Measurements from ENCODE around the gene FGF19.
A peak's percentile ranks its signal among the peaks of the same experiment; 100 is the strongest.
"Not testable (repeated sequence)": the region's sequence is repeated elsewhere in the genome, so short reads cannot be mapped to it uniquely, and the experiment has no call there.

The FGF19 gene

GRCh38 chr11:69703453-69703767 is 412 bp downstream of the FGF19 start:
- Histone ChIP-seq H3K4me3 (ENCODE audit: low read depth, low read length) (peak overlapping the region; percentile 76), H3K27me3 (ENCODE audit: control insufficient read depth, insufficient read depth, low read length) (peaks cover 17% of the 10 kb centered on the region), H3K27ac (ENCODE audit: low read depth, low read length) (peak overlapping the region; percentile 85), H3K9me3 (ENCODE audit: control insufficient read depth, insufficient read depth, low read length) (no peaks in the 10 kb centered on the region), H3K9ac (ENCODE audit: low read depth, low read length) (peak overlapping the region; percentile 63), H3K4me1 (ENCODE audit: control insufficient read depth, insufficient read depth, low read length) (peaks cover 39% of the 10 kb centered on the region), H3K36me3 (ENCODE audit: control insufficient read depth, insufficient read depth, low read length) (peaks cover 16% of the 10 kb centered on the region)

- Histone ChIP-seq H3K4me3 (ENCODE audit: low read depth, low read length) (peak overlapping the region; percentile 76), H3K27ac (ENCODE audit: low read depth, low read length) (peak overlapping the region; percentile 85), H3K36me3 (ENCODE audit: control insufficient read depth, insufficient read depth, low read length) (peaks cover 18% of the 10 kb centered on the region), H3K4me1 (ENCODE audit: control insufficient read depth, insufficient read depth, low read length) (peaks cover 39% of the 10 kb centered on the region), H3K9me3 (ENCODE audit: control insufficient read depth, insufficient read depth, low read length) (no peaks in the 10 kb centered on the region), H3K9ac (ENCODE audit: low read depth, low read length) (peak overlapping the region; percentile 63), H3K27me3 (ENCODE audit: control insufficient read depth, insufficient read depth, low read length) (peaks cover 17% of the 10 kb centered on the region)
Observed at GRCh38 chr11:69702769-69703452, 911 bp downstream of the FGF19 start.

GRCh38 chr11:69702239-69702691 is 1.6 kb downstream of the FGF19 start:
- Histone ChIP-seq H3K27me3 (ENCODE audit: control insufficient read depth, insufficient read depth, low read length) (peaks cover 17% of the 10 kb centered on the region), H3K9ac (ENCODE audit: low read depth, low read length) (peak overlapping the region; percentile 75), H3K36me3 (ENCODE audit: control insufficient read depth, insufficient read depth, low read length) (peaks cover 18% of the 10 kb centered on the region), H3K4me3 (ENCODE audit: low read depth, low read length) (peak overlapping the region; percentile 76), H3K27ac (ENCODE audit: low read depth, low read length) (peak overlapping the region; percentile 85), H3K4me1 (ENCODE audit: control insufficient read depth, insufficient read depth, low read length) (peaks cover 37% of the 10 kb centered on the region), H3K9me3 (ENCODE audit: control insufficient read depth, insufficient read depth, low read length) (no peaks in the 10 kb centered on the region)

GRCh38 chr11:69700278-69701140 is 3.3 kb downstream of the FGF19 start:
- H3K4me3 ChIP-seq (ENCODE audit: low read depth, low read length) = peak overlapping the region; percentile 42
- H3K9me3 ChIP-seq (ENCODE audit: control insufficient read depth, insufficient read depth, low read length) = no peaks in the 10 kb centered on the region
- peak overlapping the region; percentile 91 for H3K27ac ChIP-seq (ENCODE audit: low read depth, low read length)
- H3K36me3 ChIP-seq (ENCODE audit: control insufficient read depth, insufficient read depth, low read length) = peaks cover 18% of the 10 kb centered on the region
- peaks cover 19% of the 10 kb centered on the region for H3K4me1 ChIP-seq (ENCODE audit: control insufficient read depth, insufficient read depth, low read length)
- H3K27me3 ChIP-seq (ENCODE audit: control insufficient read depth, insufficient read depth, low read length) = peaks cover 8% of the 10 kb centered on the region
- H3K9ac ChIP-seq (ENCODE audit: low read depth, low read length) = peak overlapping the region; percentile 55; the same call in 1 of the 2 replicates

GRCh38 chr11:69699213-69699612 is 4.6 kb downstream of the FGF19 start:
- no peak overlapping the region for H3K4me3 ChIP-seq (ENCODE audit: low read depth, low read length)
- no peaks in the 10 kb centered on the region for H3K9me3 ChIP-seq (ENCODE audit: control insufficient read depth, insufficient read depth, low read length)
- no peaks in the 10 kb centered on the region; the same call in 1 of the 2 replicates for H3K27me3 ChIP-seq (ENCODE audit: control insufficient read depth, insufficient read depth, low read length)
- peaks cover 15% of the 10 kb centered on the region for H3K4me1 ChIP-seq (ENCODE audit: control insufficient read depth, insufficient read depth, low read length)
- H3K27ac ChIP-seq (ENCODE audit: low read depth, low read length) = no peak overlapping the region
- H3K9ac ChIP-seq (ENCODE audit: low read depth, low read length) = no peak overlapping the region
- H3K36me3 ChIP-seq (ENCODE audit: control insufficient read depth, insufficient read depth, low read length) = peaks cover 18% of the 10 kb centered on the region

- Histone ChIP-seq H3K27me3 (ENCODE audit: control insufficient read depth, insufficient read depth, low read length) (no peaks in the 10 kb centered on the region), H3K9ac (ENCODE audit: low read depth, low read length) (no peak overlapping the region), H3K4me3 (ENCODE audit: low read depth, low read length) (no peak overlapping the region), H3K27ac (ENCODE audit: low read depth, low read length) (no peak overlapping the region), H3K36me3 (ENCODE audit: control insufficient read depth, insufficient read depth, low read length) (peaks cover 18% of the 10 kb centered on the region), H3K4me1 (ENCODE audit: control insufficient read depth, insufficient read depth, low read length) (peaks cover 15% of the 10 kb centered on the region), H3K9me3 (ENCODE audit: control insufficient read depth, insufficient read depth, low read length) (no peaks in the 10 kb centered on the region)
Observed at GRCh38 chr11:69698362-69698761, 5.5 kb downstream of the FGF19 start.

- Histone ChIP-seq H3K27ac (ENCODE audit: low read depth, low read length) (no peak overlapping the region), H3K27me3 (ENCODE audit: control insufficient read depth, insufficient read depth, low read length) (no peaks in the 10 kb centered on the region), H3K4me3 (ENCODE audit: low read depth, low read length) (no peak overlapping the region), H3K9ac (ENCODE audit: low read depth, low read length) (no peak overlapping the region), H3K36me3 (ENCODE audit: control insufficient read depth, insufficient read depth, low read length) (peaks cover 18% of the 10 kb centered on the region), H3K9me3 (ENCODE audit: control insufficient read depth, insufficient read depth, low read length) (no peaks in the 10 kb centered on the region), H3K4me1 (ENCODE audit: control insufficient read depth, insufficient read depth, low read length) (peaks cover 15% of the 10 kb centered on the region)
Observed at GRCh38 chr11:69697861-69698260, 6.0 kb downstream of the FGF19 start.

GRCh38 chr11:69697469-69697843 is 6.4 kb downstream of the FGF19 start:
- Histone ChIP-seq H3K9ac (ENCODE audit: low read depth, low read length) (no peak overlapping the region), H3K27me3 (ENCODE audit: control insufficient read depth, insufficient read depth, low read length) (no peaks in the 10 kb centered on the region), H3K4me1 (ENCODE audit: control insufficient read depth, insufficient read depth, low read length) (peaks cover 15% of the 10 kb centered on the region), H3K27ac (ENCODE audit: low read depth, low read length) (no peak overlapping the region), H3K36me3 (ENCODE audit: control insufficient read depth, insufficient read depth, low read length) (peaks cover 18% of the 10 kb centered on the region), H3K4me3 (ENCODE audit: low read depth, low read length) (no peak overlapping the region), H3K9me3 (ENCODE audit: control insufficient read depth, insufficient read depth, low read length) (no peaks in the 10 kb centered on the region)

- Histone ChIP-seq H3K36me3 (ENCODE audit: control insufficient read depth, insufficient read depth, low read length) (peaks cover 18% of the 10 kb centered on the region), H3K9me3 (ENCODE audit: control insufficient read depth, insufficient read depth, low read length) (no peaks in the 10 kb centered on the region), H3K27me3 (ENCODE audit: control insufficient read depth, insufficient read depth, low read length) (no peaks in the 10 kb centered on the region), H3K4me1 (ENCODE audit: control insufficient read depth, insufficient read depth, low read length) (peaks cover 15% of the 10 kb centered on the region), H3K9ac (ENCODE audit: low read depth, low read length) (no peak overlapping the region), H3K27ac (ENCODE audit: low read depth, low read length) (no peak overlapping the region), H3K4me3 (ENCODE audit: low read depth, low read length) (no peak overlapping the region)
Observed at GRCh38 chr11:69696749-69697468, 6.9 kb downstream of the FGF19 start.

GRCh38 chr11:69695995-69696394 is 7.8 kb downstream of the FGF19 start:
- peaks cover 18% of the 10 kb centered on the region for H3K36me3 ChIP-seq (ENCODE audit: control insufficient read depth, insufficient read depth, low read length)
- not testable (repeated sequence) for H3K4me3 ChIP-seq (ENCODE audit: low read depth, low read length); H3K9ac ChIP-seq (ENCODE audit: low read depth, low read length); H3K27me3 ChIP-seq (ENCODE audit: control insufficient read depth, insufficient read depth, low read length); H3K9me3 ChIP-seq (ENCODE audit: control insufficient read depth, insufficient read depth, low read length); H3K27ac ChIP-seq (ENCODE audit: low read depth, low read length)
- peaks cover 12% of the 10 kb centered on the region for H3K4me1 ChIP-seq (ENCODE audit: control insufficient read depth, insufficient read depth, low read length)

Measured in HUES48 (cell line).